ENCODE measurements around the gene GHSR. TPM values are rescaled to one million over a fixed set of nuclear protein-coding genes. Genes with fewer than 3 reads are reported as not detected.

Gene GHSR
- total and polyA plus RNA-seq, 2 of the 8 experiments (the other 6 are each of a cell fraction or from before 2014, with no cell fraction given) = not detected

DNA sequence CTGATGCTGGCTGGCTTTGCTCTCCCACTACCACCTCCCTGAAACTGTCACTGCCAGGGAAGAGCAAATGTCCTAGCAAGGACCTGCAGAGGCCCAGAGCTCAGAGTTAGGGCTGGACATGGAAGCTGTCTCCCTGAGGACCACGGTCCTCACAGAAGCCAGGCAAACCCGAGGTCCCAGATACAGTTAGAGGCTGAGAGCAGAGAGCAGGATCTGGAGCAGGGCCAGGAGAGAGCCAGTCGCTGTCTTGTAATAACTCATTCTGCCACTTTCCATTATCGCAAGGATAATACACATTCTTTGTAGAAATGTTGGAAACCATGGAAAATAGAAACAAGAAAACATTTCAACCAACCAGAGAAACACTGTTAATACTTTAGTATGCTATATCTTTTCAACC, 10.1 kb downstream of the GHSR start:
- FAIRE-seq (no peak), DNase-seq (ENCODE audit: low read depth in 1 of 2, low spot score in 2 of 2) (no peak)
- no peak overlapping the region for H3K56ac ChIP-seq (replicated peaks; ENCODE audit: insufficient read length, low read depth, low read length)
- H3K27ac ChIP-seq (ENCODE audit: low read depth, low read length) = no peak overlapping the region
- H2BK120ac ChIP-seq (replicated peaks; ENCODE audit: low read depth, low read length) = no peak overlapping the region
- H3K79me2 ChIP-seq (ENCODE audit: control insufficient read depth in 1 of 2, insufficient read depth in 2 of 2, low read length in 2 of 2) = no peaks in the 10 kb centered on the region
- no peak overlapping the region for H3K4me2 ChIP-seq (ENCODE audit: insufficient read depth in 1 of 2, low read depth in 2 of 2, low read length in 2 of 2)
- TF ChIP-seq CTBP2 (IDR thresholded peaks at IDR 0.05; ENCODE audit: borderline replicate concordance, insufficient read depth, insufficient read length, low read length) = no peak
- TF ChIP-seq GABPA (IDR thresholded peaks at IDR 0.05; ENCODE audit: borderline replicate concordance, insufficient read depth, low read length) = no peak
- no peak for TF ChIP-seq TEAD4 (IDR thresholded peaks at IDR 0.05; ENCODE audit: low read depth, low read length)
- TF ChIP-seq SP1 (IDR thresholded peaks at IDR 0.05; ENCODE audit: low read depth, low read length) = no peak
- no peak for TF ChIP-seq JUND (IDR thresholded peaks at IDR 0.05; ENCODE audit: low read length)
- TF ChIP-seq SIN3A (conservative IDR thresholded peaks at IDR 0.05 in 1 of 2, IDR thresholded peaks at IDR 0.05 in 1 of 2; ENCODE audit: low read depth in 1 of 2, low read length in 2 of 2) = no peak
- TF ChIP-seq PHF8 (conservative IDR thresholded peaks at IDR 0.05; ENCODE audit: low read depth, low read length) = no peak
- TF ChIP-seq SUZ12 (IDR thresholded peaks at IDR 0.05; ENCODE audit: low read length) = no peak
- TF ChIP-seq RAD21 (IDR thresholded peaks at IDR 0.05 in 1 of 2, conservative IDR thresholded peaks at IDR 0.05 in 1 of 2; ENCODE audit: low read depth in 2 of 2, low read length in 2 of 2) = no peak
- no peak for TF ChIP-seq HDAC6 (IDR thresholded peaks at IDR 0.05; ENCODE audit: low read depth, low read length)
- TF ChIP-seq CEBPB (IDR thresholded peaks at IDR 0.05; ENCODE audit: low read depth, low read length) = no peak
- TF ChIP-seq KDM5A (IDR thresholded peaks at IDR 0.05; ENCODE audit: low read length) = no peak
- TF ChIP-seq, protein P1, sequence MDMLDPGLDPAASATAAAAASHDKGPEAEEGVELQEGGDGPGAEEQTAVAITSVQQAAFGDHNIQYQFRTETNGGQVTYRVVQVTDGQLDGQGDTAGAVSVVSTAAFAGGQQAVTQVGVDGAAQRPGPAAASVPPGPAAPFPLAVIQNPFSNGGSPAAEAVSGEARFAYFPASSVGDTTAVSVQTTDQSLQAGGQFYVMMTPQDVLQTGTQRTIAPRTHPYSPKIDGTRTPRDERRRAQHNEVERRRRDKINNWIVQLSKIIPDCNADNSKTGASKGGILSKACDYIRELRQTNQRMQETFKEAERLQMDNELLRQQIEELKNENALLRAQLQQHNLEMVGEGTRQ (IDR thresholded peaks at IDR 0.05; ENCODE audit: low read length) = no peak
- no peak overlapping the region for H2AK5ac ChIP-seq (ENCODE audit: low read depth, low read length)
- H2AFZ ChIP-seq (ENCODE audit: low read length) = no peak overlapping the region
- no peak overlapping the region for H2BK12ac ChIP-seq (ENCODE audit: low read depth, low read length)
- WGBS, 2 experiments (ENCODE audit: extremely low coverage in 1 of 2, insufficient coverage in 1 of 2, insufficient read length in 1 of 2, insufficient replicate concordance in 2 of 2, low coverage in 1 of 2, low lambda C conversion rate in 2 of 2, missing lambda C conversion rate in 1 of 2) = 65% methylated on average over 4 of the region's 4 CpGs; no CpG with 5 or more reads in 1 of the 2 experiments
- H2BK5ac ChIP-seq (ENCODE audit: low read depth, low read length) = no peak overlapping the region
- no peak overlapping the region for H3K4me3 ChIP-seq (ENCODE audit: extremely low read depth in 1 of 4, insufficient read depth in 2 of 4, low read depth in 3 of 4, low read length in 4 of 4)
- ChIA-PET CTCF (ENCODE audit: partially characterized antibody) (no interaction called here), POLR2A (ENCODE audit: partially characterized antibody) (no interaction called here)
- no peak overlapping the region for H3K4ac ChIP-seq (replicated peaks; ENCODE audit: insufficient read length, low read depth, low read length)
- no peaks in the 10 kb centered on the region for H3K4me1 ChIP-seq (replicated peaks in 1 of 4; ENCODE audit: control insufficient read depth in 3 of 4, insufficient read depth in 4 of 4, low read length in 3 of 4)
- H3K18ac ChIP-seq (ENCODE audit: extremely low read depth, low read length) = no peak overlapping the region
- no peak overlapping the region for H4K91ac ChIP-seq (replicated peaks; ENCODE audit: insufficient read length, low read length)
- H3K14ac ChIP-seq (ENCODE audit: insufficient read length) = no peak overlapping the region
- H4K20me1 ChIP-seq (replicated peaks in 1 of 2; ENCODE audit: control insufficient read depth in 1 of 2, insufficient read depth in 2 of 2, low read length in 2 of 2) = no peaks in the 10 kb centered on the region
- H3K23ac ChIP-seq (ENCODE audit: insufficient read length) = no peak overlapping the region
- H3K79me1 ChIP-seq (ENCODE audit: low read depth, low read length) = no peaks in the 10 kb centered on the region
- H3K27me3 ChIP-seq (replicated peaks in 1 of 4; ENCODE audit: control insufficient read depth in 3 of 4, extremely low read depth in 1 of 4, insufficient read depth in 3 of 4, low read length in 3 of 4) = no peaks in the 10 kb centered on the region
- H3K9me3 ChIP-seq (ENCODE audit: insufficient read depth in 2 of 2, low read depth in 1 of 2, low read length in 1 of 2) = no peaks in the 10 kb centered on the region
- H4K5ac ChIP-seq (ENCODE audit: insufficient read length, low read depth, low read length) = no peak overlapping the region
- H3K23me2 ChIP-seq (ENCODE audit: low read depth, low read length) = no peaks in the 10 kb centered on the region
- no peak overlapping the region for H3K9ac ChIP-seq (replicated peaks in 1 of 4; ENCODE audit: extremely low read depth in 1 of 4, low read depth in 3 of 4, low read length in 3 of 4)
- no peaks in the 10 kb centered on the region for H3K36me3 ChIP-seq (ENCODE audit: control insufficient read depth in 2 of 4, insufficient read depth in 4 of 4, low read length in 3 of 4)
- H4K8ac ChIP-seq (ENCODE audit: extremely low read depth, insufficient read depth, low read length) = no peak overlapping the region
- H2BK20ac ChIP-seq (ENCODE audit: low read length) = no peak overlapping the region
- no peak overlapping the region for H2BK15ac ChIP-seq (ENCODE audit: low read length)

Data from H1 (cell line).